WI38 (cell line): ENCODE data around the gene SLC29A3.

Experiments used
- H3K4me3 ChIP-seq: 2 replicates; pipeline ENCODE4 v1.5.1; 2011; ENCODE audit warnings: low read depth, mild to moderate bottlenecking, control low read depth, low read length
- CTCF ChIP-seq: IDR thresholded peaks from 2 replicates; pipeline ENCODE4 v1.5.1; 2012; ENCODE audit warnings: low read depth, mild to moderate bottlenecking, control low read depth, low read length

SLC29A3 gene

DNA sequence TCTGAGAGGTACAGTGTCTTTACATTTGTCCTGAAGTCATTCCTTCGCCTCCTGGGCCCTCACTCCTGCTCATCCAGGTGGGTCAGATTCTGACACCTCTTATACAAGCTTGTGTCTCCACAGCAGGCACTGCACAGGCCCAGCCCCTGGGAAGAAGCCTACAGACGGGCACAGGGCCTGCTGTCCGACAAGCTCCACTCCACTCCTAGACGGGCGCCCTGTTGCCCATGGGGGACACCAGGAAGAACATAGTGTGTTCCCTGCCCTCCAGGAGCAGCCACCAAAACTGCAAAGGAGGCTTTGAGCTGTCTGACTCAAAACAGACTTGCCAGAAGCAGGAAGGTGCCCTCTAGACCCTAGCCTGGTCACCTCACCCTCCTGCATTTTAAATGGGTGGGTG, 45.6 kb upstream of the SLC29A3 start:
- no peak for TF ChIP-seq CTCF
- no peak overlapping the region for H3K4me3 ChIP-seq

DNA sequence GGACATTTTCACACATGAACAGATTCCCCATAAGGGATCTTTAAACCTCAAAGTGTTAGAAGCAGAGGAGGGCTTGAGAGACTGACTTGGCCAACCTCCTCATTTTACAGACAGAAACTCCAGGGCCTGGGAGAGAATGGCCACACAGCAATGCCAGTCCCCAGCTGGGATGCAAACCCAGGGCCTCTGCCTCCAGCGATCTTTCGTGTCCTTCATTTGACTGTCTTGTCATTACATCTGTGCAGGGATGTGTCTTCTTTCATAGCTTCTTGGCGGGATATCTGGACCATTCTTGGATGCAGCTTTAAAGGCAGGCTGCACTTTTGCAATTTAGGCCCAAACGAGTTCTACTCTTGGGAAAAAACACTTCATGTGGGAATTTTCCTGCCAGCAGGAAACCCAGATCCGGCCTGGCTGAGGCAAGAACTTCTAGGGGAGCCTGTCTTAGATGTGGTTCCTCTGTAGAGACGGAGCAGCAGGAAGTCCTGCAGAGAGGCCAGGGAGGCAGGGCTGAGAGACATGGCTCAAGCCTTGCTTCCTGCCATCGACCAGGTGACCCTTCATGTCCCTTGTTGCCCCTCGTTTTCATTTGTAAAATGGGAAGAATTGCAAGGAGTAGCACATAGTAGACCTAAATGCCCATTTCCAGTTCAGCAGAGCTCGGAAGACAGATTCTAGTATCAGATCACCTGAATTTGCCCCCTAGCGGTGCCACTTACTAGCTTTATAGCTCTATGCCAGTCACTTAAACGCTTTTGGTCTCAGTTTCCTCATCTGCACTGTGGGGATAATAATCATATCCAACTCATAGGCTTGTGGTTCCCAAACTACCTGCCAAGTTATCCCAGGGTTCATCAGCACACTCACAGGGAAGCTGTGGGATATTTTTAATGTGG, 43.9 kb upstream of the SLC29A3 start:
- no peak for TF ChIP-seq CTCF
- H3K4me3 ChIP-seq: no peak overlapping the region

- no peak overlapping the region for H3K4me3 ChIP-seq
- no peak for TF ChIP-seq CTCF
Observed at GRCh38 chr10:71276873-71277272, 42.2 kb upstream of the SLC29A3 start.

DNA sequence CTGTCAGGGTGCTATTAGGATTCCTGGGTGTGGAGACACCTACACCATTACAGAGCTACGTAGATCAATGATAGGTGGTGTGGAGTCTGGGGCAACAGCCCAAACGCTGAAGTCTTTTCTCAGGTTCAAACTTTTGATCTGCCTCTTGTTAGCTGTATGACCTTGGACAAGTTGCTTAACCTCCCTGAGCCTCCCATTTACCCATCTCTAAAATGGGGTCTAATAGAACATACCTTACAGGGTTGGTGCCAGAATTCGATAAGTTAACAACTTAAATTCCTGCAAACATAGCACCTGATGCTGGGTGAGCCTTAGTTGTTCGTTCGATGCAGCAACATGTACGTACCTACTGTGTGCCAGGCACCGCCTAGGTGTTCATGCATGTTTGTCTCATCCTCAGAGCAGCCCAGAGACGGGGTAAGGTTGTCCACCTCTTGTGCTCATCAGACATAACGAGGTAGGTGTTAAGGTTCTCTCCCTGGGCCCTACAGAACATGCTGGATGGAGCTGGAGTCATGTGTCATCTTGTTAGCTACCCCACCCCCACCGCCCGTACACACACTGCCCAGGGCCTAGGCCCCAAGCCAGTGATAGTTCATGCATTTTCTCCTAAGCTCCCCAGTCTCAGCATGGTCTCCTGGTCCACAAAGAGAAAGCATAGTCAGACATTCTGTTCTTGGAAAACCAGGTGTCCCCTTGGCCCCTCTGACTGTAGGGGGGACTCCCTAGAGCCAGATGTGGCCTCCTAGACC, 41.0 kb upstream of the SLC29A3 start:
- no peak for TF ChIP-seq CTCF
- no peak overlapping the region for H3K4me3 ChIP-seq

GRCh38 chr10:71278691-71279588, 40.1 kb upstream of the SLC29A3 start:
- TF ChIP-seq CTCF: no peak
- no peak overlapping the region for H3K4me3 ChIP-seq

GRCh38 chr10:71279590-71280170, 39.4 kb upstream of the SLC29A3 start:
- H3K4me3 ChIP-seq: no peak overlapping the region
- no peak for TF ChIP-seq CTCF
